DMS 273 (cell line): ENCODE measurements around the gene U2AF1L4.
A peak's percentile ranks its signal among the peaks of the same experiment; 100 is the strongest.

Experiments
- DNase-seq: peaks from one replicate; lab custom pipeline; 2025; ENCODE audit not compliant: unreplicated experiment; lab: John Stamatoyannopoulos, UW

U2AF1L4 gene

GRCh38 chr19:35757749-35758608, 12.8 kb upstream of the U2AF1L4 start, which contains the start of gene PROSER3:
PROSER3 (plus strand) TSS chr19:35758176; CDS start chr19:35758216, 40 bp downstream.
- DNase-seq: peak; percentile 100

- peak; percentile 95 for DNase-seq
Observed at GRCh38 chr19:35757231-35757748, 12.1 kb upstream of the U2AF1L4 start.

GRCh38 chr19:35756377-35757230, 11.4 kb upstream of the U2AF1L4 start, which contains the start of gene HSPB6:
HSPB6 (minus strand) TSS chr19:35757029; CDS start chr19:35757008, 21 bp downstream.
- DNase-seq: no peak

- no peak for DNase-seq
Observed at GRCh38 chr19:35755550-35756376, 10.5 kb upstream of the U2AF1L4 start.

- DNase-seq: peak; percentile 52
Observed at GRCh38 chr19:35755131-35755549, 9.9 kb upstream of the U2AF1L4 start.

- no peak for DNase-seq
Observed at GRCh38 chr19:35754370-35755130, 9.3 kb upstream of the U2AF1L4 start.

GRCh38 chr19:35753634-35754369, 8.6 kb upstream of the U2AF1L4 start:
- no peak for DNase-seq

- DNase-seq: no peak
Observed at GRCh38 chr19:35752746-35753350, 7.6 kb upstream of the U2AF1L4 start.

GRCh38 chr19:35751839-35752745, 6.9 kb upstream of the U2AF1L4 start:
- DNase-seq: no peak

- no peak for DNase-seq
Observed at GRCh38 chr19:35750167-35750566, 4.9 kb upstream of the U2AF1L4 start.

GRCh38 chr19:35748106-35749020, 3.1 kb upstream of the U2AF1L4 start, which contains the start of gene LIN37:
LIN37 (plus strand) TSS chr19:35748576; CDS start chr19:35748725, 149 bp downstream.
- peak; percentile 100 for DNase-seq

GRCh38 chr19:35746531-35746930, 1.3 kb upstream of the U2AF1L4 start:
- DNase-seq: no peak

GRCh38 chr19:35746087-35746462, 857 bp upstream of the U2AF1L4 start:
- no peak for DNase-seq

- DNase-seq: peak; percentile 99
Observed at GRCh38 chr19:35744430-35745327, 539 bp downstream of the U2AF1L4 start.

- no peak for DNase-seq
Observed at GRCh38 chr19:35743640-35744429, 1.4 kb downstream of the U2AF1L4 start.
